ENCODE results near the gene DPH3.

DPH3 gene

GRCh38 chr3:16290827-16291196, 26.1 kb upstream of the DPH3 start:
- no peak for DNase-seq (ENCODE audit: low spot score)

GRCh38 chr3:16290007-16290826, 25.5 kb upstream of the DPH3 start:
- DNase-seq (ENCODE audit: low spot score), result peak; percentile 41

GRCh38 chr3:16289144-16289889, 24.6 kb upstream of the DPH3 start:
- no peak for DNase-seq (ENCODE audit: low spot score)

- no peak for DNase-seq (ENCODE audit: low spot score)
Observed at GRCh38 chr3:16288664-16289063, 23.9 kb upstream of the DPH3 start.

- DNase-seq (ENCODE audit: low spot score), result no peak
Observed at GRCh38 chr3:16286751-16287543, 22.2 kb upstream of the DPH3 start.

- no peak for DNase-seq (ENCODE audit: low spot score)
Observed at GRCh38 chr3:16286161-16286560, 21.4 kb upstream of the DPH3 start.

- DNase-seq (ENCODE audit: low spot score), result no peak
Observed at GRCh38 chr3:16284633-16285032, 19.9 kb upstream of the DPH3 start.

- no peak for DNase-seq (ENCODE audit: low spot score)
Observed at GRCh38 chr3:16280671-16281070, 15.9 kb upstream of the DPH3 start.

GRCh38 chr3:16279010-16279801, 14.5 kb upstream of the DPH3 start:
- DNase-seq (ENCODE audit: low spot score), result no peak

- DNase-seq (ENCODE audit: low spot score), result no peak
Observed at GRCh38 chr3:16277471-16277870, 12.7 kb upstream of the DPH3 start.

GRCh38 chr3:16273867-16274266, 9.1 kb upstream of the DPH3 start:
- DNase-seq (ENCODE audit: low spot score), result no peak

GRCh38 chr3:16272588-16272987, 7.8 kb upstream of the DPH3 start:
- DNase-seq (ENCODE audit: low spot score), result no peak

- no peak for DNase-seq (ENCODE audit: low spot score)
Observed at GRCh38 chr3:16270855-16271254, 6.1 kb upstream of the DPH3 start.

- no peak for DNase-seq (ENCODE audit: low spot score)
Observed at GRCh38 chr3:16266714-16267113, 2.0 kb upstream of the DPH3 start.

- no peak for DNase-seq (ENCODE audit: low spot score)
Observed at GRCh38 chr3:16265455-16265786, 678 bp upstream of the DPH3 start.

GRCh38 chr3:16264174-16264707, 502 bp downstream of the DPH3 start:
- no peak for DNase-seq (ENCODE audit: low spot score)

GRCh38 chr3:16262174-16262573, 2.6 kb downstream of the DPH3 start:
- DNase-seq (ENCODE audit: low spot score), result no peak

- DNase-seq (ENCODE audit: low spot score), result no peak
Observed at GRCh38 chr3:16260046-16260445, 4.7 kb downstream of the DPH3 start.

- DNase-seq (ENCODE audit: low spot score), result no peak
Observed at GRCh38 chr3:16258866-16259265, 5.9 kb downstream of the DPH3 start.

GRCh38 chr3:16258177-16258576, 6.6 kb downstream of the DPH3 start:
- no peak for DNase-seq (ENCODE audit: low spot score)

- DNase-seq (ENCODE audit: low spot score), result no peak
Observed at GRCh38 chr3:16257309-16257708, 7.4 kb downstream of the DPH3 start.

- no peak for DNase-seq (ENCODE audit: low spot score)
Observed at GRCh38 chr3:16255726-16256125, 9.0 kb downstream of the DPH3 start.
